ENCODE measurements around the gene TRIM42. TPM values are rescaled to one million over a fixed set of nuclear protein-coding genes. Genes with fewer than 3 reads are reported as not detected.

The TRIM42 gene
- total RNA-seq, 1 donor from 2014 or later: not detected

GRCh38 chr3:140711390-140712035 lies 33.6 kb downstream of the TRIM42 start:
- TF ChIP-seq, protein P1, sequence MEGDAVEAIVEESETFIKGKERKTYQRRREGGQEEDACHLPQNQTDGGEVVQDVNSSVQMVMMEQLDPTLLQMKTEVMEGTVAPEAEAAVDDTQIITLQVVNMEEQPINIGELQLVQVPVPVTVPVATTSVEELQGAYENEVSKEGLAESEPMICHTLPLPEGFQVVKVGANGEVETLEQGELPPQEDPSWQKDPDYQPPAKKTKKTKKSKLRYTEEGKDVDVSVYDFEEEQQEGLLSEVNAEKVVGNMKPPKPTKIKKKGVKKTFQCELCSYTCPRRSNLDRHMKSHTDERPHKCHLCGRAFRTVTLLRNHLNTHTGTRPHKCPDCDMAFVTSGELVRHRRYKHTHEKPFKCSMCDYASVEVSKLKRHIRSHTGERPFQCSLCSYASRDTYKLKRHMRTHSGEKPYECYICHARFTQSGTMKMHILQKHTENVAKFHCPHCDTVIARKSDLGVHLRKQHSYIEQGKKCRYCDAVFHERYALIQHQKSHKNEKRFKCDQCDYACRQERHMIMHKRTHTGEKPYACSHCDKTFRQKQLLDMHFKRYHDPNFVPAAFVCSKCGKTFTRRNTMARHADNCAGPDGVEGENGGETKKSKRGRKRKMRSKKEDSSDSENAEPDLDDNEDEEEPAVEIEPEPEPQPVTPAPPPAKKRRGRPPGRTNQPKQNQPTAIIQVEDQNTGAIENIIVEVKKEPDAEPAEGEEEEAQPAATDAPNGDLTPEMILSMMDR (IDR thresholded peaks at IDR 0.05; ENCODE audit: insufficient read depth, low read length, poor library complexity, severe bottlenecking): no peak
- H3K27me3 ChIP-seq (ENCODE audit: control insufficient read depth, insufficient read depth, low read length): no peaks in the 10 kb centered on the region
- H3K4me3 ChIP-seq (ENCODE audit: low read depth, low read length): no peak overlapping the region
- no peaks in the 10 kb centered on the region for H3K36me3 ChIP-seq (ENCODE audit: control insufficient read depth, insufficient read depth, low read length)
- DNase-seq (ENCODE audit: low read depth): no peak

DNA sequence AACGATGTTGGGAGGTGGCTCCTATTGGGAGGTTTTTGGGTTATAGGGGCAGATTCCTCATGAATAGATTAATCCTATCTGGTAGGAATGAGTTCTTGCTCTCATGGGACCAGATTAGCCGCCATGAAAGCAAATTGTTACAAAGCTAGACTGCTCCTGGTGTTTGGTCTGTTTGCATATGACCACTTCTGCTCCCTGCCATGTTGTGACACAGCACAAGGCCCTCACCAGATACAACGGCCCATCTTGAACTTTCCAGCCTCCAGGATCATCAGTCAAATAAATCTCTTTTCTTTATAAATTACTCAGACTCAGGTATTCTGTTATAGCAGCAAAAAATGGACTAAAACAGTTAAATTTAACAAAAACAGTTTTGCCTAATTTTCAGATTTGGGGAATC lies 34.4 kb downstream of the TRIM42 start:
- DNase-seq (ENCODE audit: low read depth): no peak
- Histone ChIP-seq H3K36me3 (ENCODE audit: control insufficient read depth, insufficient read depth, low read length) (no peaks in the 10 kb centered on the region), H3K27me3 (ENCODE audit: control insufficient read depth, insufficient read depth, low read length) (no peaks in the 10 kb centered on the region)

DNA sequence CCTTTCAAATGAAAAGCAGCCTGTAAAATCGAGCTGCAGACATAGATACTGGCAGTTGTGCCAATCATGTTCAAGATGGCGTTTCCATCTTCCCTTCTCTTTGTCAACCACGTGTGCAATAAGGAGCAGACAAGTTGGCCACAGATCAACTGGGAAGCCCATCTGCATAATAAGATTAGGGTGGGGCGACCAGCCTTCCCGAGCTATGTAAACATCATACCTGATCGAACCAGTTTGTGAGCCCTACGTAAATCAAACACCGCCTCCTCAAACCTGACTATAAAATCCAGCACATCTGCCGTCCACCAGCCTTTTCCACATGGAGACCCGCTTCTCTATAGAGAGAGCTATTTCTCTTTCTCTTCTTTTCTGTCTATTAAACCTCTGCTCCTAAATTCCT lies 37.2 kb downstream of the TRIM42 start:
- Histone ChIP-seq H3K27me3 (ENCODE audit: control insufficient read depth, insufficient read depth, low read length) (no peaks in the 10 kb centered on the region), H3K36me3 (ENCODE audit: control insufficient read depth, insufficient read depth, low read length) (no peaks in the 10 kb centered on the region), H3K4me3 (ENCODE audit: low read depth, low read length) (no peak overlapping the region)
- no peak for DNase-seq (ENCODE audit: low read depth)
- TF ChIP-seq, protein P1 (IDR thresholded peaks at IDR 0.05; ENCODE audit: insufficient read depth, low read length, poor library complexity, severe bottlenecking): no peak

More for the DNA sequence above, 34.4 kb downstream of the TRIM42 start:
- TF ChIP-seq, protein P1 (IDR thresholded peaks at IDR 0.05; ENCODE audit: insufficient read depth, low read length, poor library complexity, severe bottlenecking): no peak
- no peak overlapping the region for H3K4me3 ChIP-seq (ENCODE audit: low read depth, low read length)

DNA sequence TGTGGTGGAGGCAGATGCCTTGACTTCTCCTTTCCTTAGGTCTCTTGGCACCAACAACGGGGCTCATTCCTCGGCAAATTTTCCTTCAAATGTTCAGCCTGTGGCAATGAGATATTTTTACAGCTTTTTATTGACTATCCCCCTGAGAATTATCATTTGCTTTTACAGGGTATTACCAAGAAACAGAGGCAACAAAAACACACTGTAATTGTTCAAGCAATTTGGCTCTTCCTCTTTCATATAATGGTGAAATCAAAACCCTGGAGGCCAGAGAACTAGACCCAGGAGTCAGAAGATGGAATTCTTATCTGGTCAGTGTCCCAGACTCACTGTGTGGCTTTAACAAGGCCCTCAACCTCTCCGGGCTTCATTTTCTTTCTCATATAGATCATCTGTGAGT lies 40.1 kb downstream of the TRIM42 start:
- TF ChIP-seq, protein P1 (IDR thresholded peaks at IDR 0.05; ENCODE audit: insufficient read depth, low read length, poor library complexity, severe bottlenecking): no peak
- no peaks in the 10 kb centered on the region for H3K36me3 ChIP-seq (ENCODE audit: control insufficient read depth, insufficient read depth, low read length)
- H3K27me3 ChIP-seq (ENCODE audit: control insufficient read depth, insufficient read depth, low read length): no peaks in the 10 kb centered on the region
- DNase-seq (ENCODE audit: low read depth): no peak
- no peak overlapping the region for H3K4me3 ChIP-seq (ENCODE audit: low read depth, low read length)

- H3K4me3 ChIP-seq (ENCODE audit: low read depth, low read length): no peak overlapping the region
- DNase-seq (ENCODE audit: low read depth): no peak
- TF ChIP-seq, protein P1 (IDR thresholded peaks at IDR 0.05; ENCODE audit: insufficient read depth, low read length, poor library complexity, severe bottlenecking): no peak
- no peaks in the 10 kb centered on the region for H3K27me3 ChIP-seq (ENCODE audit: control insufficient read depth, insufficient read depth, low read length)
- H3K36me3 ChIP-seq (ENCODE audit: control insufficient read depth, insufficient read depth, low read length): no peaks in the 10 kb centered on the region
Measured at GRCh38 chr3:140719841-140720614, 42.2 kb downstream of the TRIM42 start.
